Embryonic facial prominence (tissue), 1 donor: ENCODE results near the gene DNM1.

Experiments used
- DNase-seq: peaks from one replicate; pipeline ENCODE4 v3.0.0-alpha.2; 2016; ENCODE audit errors: extremely low spot score

The DNM1 gene

GRCh38 chr9:128250839-128251731 lies 47.9 kb downstream of the DNM1 start:
- DNase-seq = no peak

- no peak for DNase-seq
Observed at GRCh38 chr9:128251732-128252100, 48.5 kb downstream of the DNM1 start.

- DNase-seq = no peak
Observed at GRCh38 chr9:128252317-128253139, 49.3 kb downstream of the DNM1 start.

GRCh38 chr9:128253140-128253990 lies 50.2 kb downstream of the DNM1 start:
- no peak for DNase-seq

- no peak for DNase-seq
Observed at GRCh38 chr9:128253991-128254346, 50.8 kb downstream of the DNM1 start.

- no peak for DNase-seq
Observed at GRCh38 chr9:128254362-128254761, 51.2 kb downstream of the DNM1 start.

GRCh38 chr9:128254855-128255759 lies 51.9 kb downstream of the DNM1 start:
- DNase-seq = no peak

GRCh38 chr9:128257086-128257825 lies 54.1 kb downstream of the DNM1 start:
- DNase-seq = no peak

- no peak for DNase-seq
Observed at GRCh38 chr9:128257907-128258306, 54.7 kb downstream of the DNM1 start.

GRCh38 chr9:128258326-128258725 lies 55.1 kb downstream of the DNM1 start:
- DNase-seq = no peak

GRCh38 chr9:128259156-128259555 lies 56.0 kb downstream of the DNM1 start:
- DNase-seq = no peak

- DNase-seq = no peak
Observed at GRCh38 chr9:128260340-128260739, 57.2 kb downstream of the DNM1 start.

GRCh38 chr9:128262687-128263086 lies 59.5 kb downstream of the DNM1 start:
- DNase-seq = no peak

- DNase-seq = no peak
Observed at GRCh38 chr9:128265348-128265847, 62.2 kb downstream of the DNM1 start.

GRCh38 chr9:128266868-128267590 lies 63.9 kb downstream of the DNM1 start:
- DNase-seq = no peak

GRCh38 chr9:128271112-128271511 lies 67.9 kb downstream of the DNM1 start:
- no peak for DNase-seq

GRCh38 chr9:128271512-128271911 lies 68.3 kb downstream of the DNM1 start:
- DNase-seq = no peak

GRCh38 chr9:128274245-128274644 lies 71.1 kb downstream of the DNM1 start:
- no peak for DNase-seq
